KMS-11 (cell line): ENCODE measurements around the gene MAJIN.

Experiments
- H2AFZ ChIP-seq: fragments of 200-600 bp; sonication (generic); 2 replicates; pipeline ENCODE4 v1.6.1; 2016; ENCODE audit warnings: antibody characterized with exemption, mixed run types, low read depth
- H3K27ac ChIP-seq: fragments of 200-600 bp; sonication (generic); 2 replicates; pipeline ENCODE4 v1.6.1; 2016; ENCODE audit warnings: mild to moderate bottlenecking, mixed run types
- H3K27me3 ChIP-seq: fragments of 200-600 bp; sonication (generic); 2 replicates; pipeline ENCODE4 v1.6.1; 2017; ENCODE audit warnings: mild to moderate bottlenecking, low read depth, mixed run types, moderate library complexity; ENCODE audit not compliant: insufficient read depth
- H3K36me3 ChIP-seq: fragments of 200-600 bp; sonication (generic); 2 replicates; pipeline ENCODE4 v1.6.1; 2017; ENCODE audit warnings: mild to moderate bottlenecking, mixed run types; ENCODE audit not compliant: insufficient read depth
- H3K4me1 ChIP-seq: fragments of 200-600 bp; sonication (generic); 2 replicates; pipeline ENCODE4 v1.6.1; 2016; ENCODE audit warnings: mild to moderate bottlenecking, low read depth, mixed run types; ENCODE audit not compliant: poor library complexity, severe bottlenecking
- H3K4me2 ChIP-seq: fragments of 200-600 bp; sonication (generic); 2 replicates; pipeline ENCODE4 v1.7.0; 2016; ENCODE audit warnings: mild to moderate bottlenecking, mixed run types
- H3K4me3 ChIP-seq: fragments of 200-600 bp; sonication (generic); IDR thresholded peaks from 2 replicates; pipeline ENCODE4 v1.6.1; 2017; ENCODE audit warnings: low read depth, low read length, mixed read lengths; ENCODE audit not compliant: insufficient read depth
- H3K79me2 ChIP-seq: fragments of 200-600 bp; sonication (generic); 2 replicates; pipeline ENCODE4 v1.6.1; 2016; ENCODE audit warnings: low read depth, mixed run types; ENCODE audit not compliant: insufficient read depth
- H3K9ac ChIP-seq: fragments of 200-600 bp; sonication (generic); 2 replicates; pipeline ENCODE4 v1.6.1; 2016; ENCODE audit warnings: mild to moderate bottlenecking, mixed run types
- H4K20me1 ChIP-seq: fragments of 200-600 bp; sonication (generic); 2 replicates; pipeline ENCODE4 v1.6.1; 2016; ENCODE audit warnings: mild to moderate bottlenecking, mixed run types; ENCODE audit not compliant: insufficient read depth
- CTCF ChIP-seq: fragments of 200-600 bp; sonication (generic); conservative IDR thresholded peaks from 2 replicates; pipeline ENCODE4 v1.6.1; 2017; ENCODE audit warnings: low read depth, mild to moderate bottlenecking, antibody characterized with exemption, low read length, moderate library complexity, mixed read lengths

The MAJIN gene

GRCh38 chr11:64890522-64890939, 81.4 kb downstream of the MAJIN start:
- no peak overlapping the region for H3K4me3 ChIP-seq
- no peaks in the 10 kb centered on the region for H3K36me3 ChIP-seq
- no peaks in the 10 kb centered on the region for H4K20me1 ChIP-seq
- TF ChIP-seq CTCF = no peak
- H3K27ac ChIP-seq = no peak overlapping the region
- H2AFZ ChIP-seq = no peak overlapping the region
- H3K9ac ChIP-seq = no peak overlapping the region
- H3K4me2 ChIP-seq = no peak overlapping the region
- no peaks in the 10 kb centered on the region for H3K79me2 ChIP-seq
- H3K4me1 ChIP-seq = peaks cover 11% of the 10 kb centered on the region
- H3K27me3 ChIP-seq = no peaks in the 10 kb centered on the region

DNA sequence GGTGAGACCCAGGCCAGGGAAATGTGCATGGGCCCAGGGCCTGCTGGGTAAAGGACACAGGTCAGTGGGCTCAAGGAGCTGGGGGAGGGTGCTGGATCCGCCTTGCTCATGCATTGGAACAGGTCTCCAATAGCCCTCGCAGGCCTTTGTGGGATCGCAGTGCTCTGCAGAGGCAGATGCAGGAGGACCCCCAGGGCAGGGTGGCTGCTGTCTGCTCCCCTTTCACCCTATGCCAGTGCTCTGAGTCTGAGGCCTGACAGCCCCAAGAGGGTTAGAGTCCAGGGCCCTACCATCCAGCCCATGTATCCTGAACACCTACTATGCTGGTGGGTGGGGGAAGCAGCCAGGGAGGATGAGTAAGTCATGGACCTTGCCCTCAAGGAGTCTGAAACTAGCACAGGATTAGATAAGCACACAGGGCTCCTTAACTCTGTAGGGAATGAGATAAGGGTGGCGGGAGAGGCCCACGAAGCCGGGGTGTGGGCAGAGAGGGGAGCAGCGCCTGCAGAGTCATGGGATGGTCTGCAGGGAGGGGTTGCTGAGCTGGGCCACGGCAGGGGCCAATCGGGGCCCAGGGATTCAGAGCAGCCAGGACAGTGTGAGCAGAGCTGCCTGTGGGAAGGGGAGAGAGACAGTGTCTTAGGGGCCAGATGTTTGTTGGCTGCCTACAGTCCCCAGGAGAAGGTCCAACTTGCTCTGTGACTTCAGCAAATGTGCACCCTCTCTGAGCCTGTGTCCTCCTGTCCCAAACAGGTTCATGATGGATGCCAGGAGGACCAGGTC, 83.0 kb downstream of the MAJIN start:
- no peaks in the 10 kb centered on the region for H3K27me3 ChIP-seq
- H4K20me1 ChIP-seq = no peaks in the 10 kb centered on the region
- no peak overlapping the region for H2AFZ ChIP-seq
- H3K4me2 ChIP-seq = no peak overlapping the region
- TF ChIP-seq CTCF = no peak
- H3K4me3 ChIP-seq = no peak overlapping the region
- H3K79me2 ChIP-seq = no peaks in the 10 kb centered on the region
- H3K36me3 ChIP-seq = no peaks in the 10 kb centered on the region
- H3K9ac ChIP-seq = no peak overlapping the region
- peaks cover 7% of the 10 kb centered on the region for H3K4me1 ChIP-seq
- H3K27ac ChIP-seq = no peak overlapping the region

- no peak overlapping the region for H3K4me3 ChIP-seq
These were observed 83.5 kb downstream of the MAJIN start for GRCh38 chr11:64888406-64888728.

More at GRCh38 chr11:64888406-64888728, 83.5 kb downstream of the MAJIN start:
- 0 out of 2 replicates have a peak overlapping the region, but pooled peaks have one; percentile 44 for H3K4me2 ChIP-seq
- no peak overlapping the region for H3K9ac ChIP-seq
- H4K20me1 ChIP-seq = no peaks in the 10 kb centered on the region
- H2AFZ ChIP-seq = peak overlapping the region; percentile 68
- no peaks in the 10 kb centered on the region for H3K27me3 ChIP-seq
- H3K36me3 ChIP-seq = no peaks in the 10 kb centered on the region
- no peak overlapping the region for H3K27ac ChIP-seq
- peaks cover 7% of the 10 kb centered on the region for H3K4me1 ChIP-seq
- TF ChIP-seq CTCF = no peak
- no peaks in the 10 kb centered on the region for H3K79me2 ChIP-seq
